ENCODE measurements around the gene CRACR2A.

CRACR2A gene

DNA sequence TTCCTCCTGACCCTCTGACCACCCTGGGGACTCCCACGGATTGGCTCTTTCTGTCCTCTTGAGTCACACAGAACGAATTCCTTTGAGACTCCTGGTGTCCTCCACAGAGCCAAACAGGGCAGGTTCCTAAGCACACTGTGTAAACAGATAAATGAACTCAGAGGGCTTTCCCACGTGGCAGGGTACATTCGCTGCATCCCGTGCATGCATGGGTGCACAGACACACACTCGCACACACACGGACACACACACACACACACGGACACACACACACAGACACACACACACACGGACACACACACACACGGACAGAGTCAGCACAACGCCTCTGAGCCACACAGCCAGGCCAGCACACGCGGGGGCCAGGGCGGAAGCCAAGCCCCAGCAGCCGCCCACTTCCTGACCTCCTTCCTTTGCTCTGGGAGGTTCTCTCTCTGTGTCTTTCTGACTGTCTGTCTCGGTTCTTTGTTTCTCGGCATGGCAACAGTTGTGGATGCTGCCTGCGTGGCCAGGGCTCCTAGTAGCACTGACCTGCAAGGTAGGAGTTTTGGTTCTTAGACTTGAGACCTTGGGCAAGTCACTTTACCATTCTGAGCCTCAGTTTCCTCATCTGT is 706 bp downstream of the CRACR2A start:
- peak; percentile 45 to 58 for DNase-seq (ENCODE audit: low read depth in 2 of 2)

GRCh38 chr12:3751151-3752095 is 1.5 kb downstream of the CRACR2A start:
- no peak for DNase-seq (ENCODE audit: low read depth in 2 of 2)

GRCh38 chr12:3750616-3751015 is 2.3 kb downstream of the CRACR2A start:
- DNase-seq (ENCODE audit: low read depth in 2 of 2): no peak

DNA sequence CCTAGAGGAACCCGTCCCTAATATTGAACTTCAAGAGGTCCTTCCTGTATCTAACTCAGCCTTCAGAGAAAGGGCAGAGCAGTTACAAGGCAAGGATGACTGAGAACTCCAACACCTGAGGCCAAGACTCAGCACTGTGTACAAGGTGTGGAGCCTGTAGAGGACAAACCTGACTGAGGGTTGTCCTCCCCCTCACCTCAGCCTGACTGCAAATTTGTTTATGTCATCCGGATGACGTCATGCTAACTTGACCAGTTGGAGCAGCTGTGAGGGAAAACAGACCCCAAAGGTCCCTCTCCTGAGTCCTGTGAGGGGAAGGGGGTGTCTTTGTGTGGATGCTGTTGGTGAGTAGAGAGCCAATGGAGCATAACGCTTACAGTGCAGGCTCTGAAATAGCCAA is 4.3 kb downstream of the CRACR2A start:
- no peak for DNase-seq (ENCODE audit: low read depth in 2 of 2)

DNA sequence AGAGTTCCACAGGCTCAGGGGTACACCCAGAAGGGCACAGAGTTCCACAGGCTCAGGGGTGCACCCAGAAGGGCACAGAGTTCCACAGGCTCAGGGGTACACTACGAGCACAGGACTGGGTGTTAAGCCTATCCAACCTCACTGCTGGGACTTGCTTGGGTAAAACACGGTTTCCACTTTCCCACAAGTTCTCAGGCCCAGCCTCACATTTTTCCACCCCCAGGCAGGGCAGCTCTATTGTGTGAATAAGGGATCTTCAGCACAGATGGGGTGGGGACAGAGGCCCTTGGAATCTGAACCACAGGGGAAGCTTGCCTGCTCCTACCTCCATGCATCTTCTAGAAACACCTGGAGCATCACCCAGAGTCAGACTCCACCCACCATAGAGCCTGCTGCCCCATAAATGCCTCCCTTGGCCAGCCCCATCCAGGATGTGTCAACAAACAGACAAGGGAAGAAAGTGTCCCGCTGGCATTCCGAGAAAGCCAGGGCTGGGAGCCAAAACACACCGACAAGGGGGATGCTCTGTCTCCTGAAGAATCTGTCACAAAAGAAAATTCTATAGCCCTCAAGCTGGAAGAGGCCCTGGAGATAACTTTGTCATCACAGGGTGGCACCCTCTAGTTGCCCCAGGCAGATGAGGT is 4.8 kb downstream of the CRACR2A start:
- no peak for DNase-seq (ENCODE audit: low read depth in 2 of 2)

DNA sequence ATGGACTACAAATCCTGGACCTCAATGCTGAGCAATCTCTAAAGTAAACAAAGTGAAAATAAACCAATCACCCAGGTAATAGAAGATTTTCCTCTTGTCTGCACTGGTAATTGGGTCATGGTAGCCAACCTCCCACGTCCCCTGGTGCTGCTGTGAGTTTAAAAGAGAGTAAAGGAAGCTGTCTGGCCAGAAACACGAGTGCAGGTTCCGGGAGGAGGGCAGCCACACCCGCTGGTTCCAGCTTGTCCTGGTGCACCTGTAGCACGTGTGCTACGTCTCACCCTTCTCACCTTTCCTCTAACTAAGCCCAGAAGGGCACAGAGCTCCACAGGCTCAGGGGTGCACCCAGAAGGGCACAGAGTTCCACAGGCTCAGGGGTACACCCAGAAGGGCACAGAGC is 5.4 kb downstream of the CRACR2A start:
- DNase-seq (ENCODE audit: low read depth in 2 of 2): no peak

DNA sequence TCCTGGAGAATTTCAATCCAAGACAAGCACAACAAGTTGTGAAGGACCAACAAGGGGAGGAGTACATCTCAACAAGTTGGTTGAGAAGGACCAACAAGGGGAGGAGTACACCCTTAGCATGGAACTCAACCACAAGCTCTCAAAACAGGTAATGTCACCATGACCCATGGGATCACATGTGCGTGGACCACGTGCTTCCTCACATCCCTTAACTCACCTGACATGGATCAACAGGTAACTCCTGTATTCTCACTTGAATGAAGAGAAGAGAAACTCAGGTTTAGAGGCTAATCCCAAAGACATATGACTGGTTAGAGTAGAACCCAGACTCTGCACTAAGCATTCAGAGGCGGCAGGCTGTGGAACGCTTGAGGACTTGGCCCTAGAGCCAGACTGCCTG is 6.2 kb downstream of the CRACR2A start:
- no peak for DNase-seq (ENCODE audit: low read depth in 2 of 2)

DNA sequence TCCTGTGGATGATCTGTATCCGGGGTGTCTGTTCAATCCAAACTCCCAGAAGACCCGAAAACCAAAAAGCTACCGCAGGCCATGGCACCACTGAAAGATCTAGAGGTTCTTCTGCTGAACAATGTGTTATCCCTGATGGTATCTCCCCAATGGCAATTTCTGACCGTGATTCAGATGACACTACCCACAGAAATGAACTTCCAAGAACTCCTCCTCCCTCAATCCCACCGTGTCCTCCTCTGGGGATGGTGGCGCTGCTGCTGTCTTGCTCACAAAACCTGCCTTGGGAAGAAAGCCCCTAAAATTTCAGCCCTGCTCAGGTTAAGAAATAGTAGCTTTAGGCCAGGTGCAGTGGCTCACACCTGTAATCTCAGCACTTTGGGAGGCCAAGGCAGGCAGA is 7.8 kb downstream of the CRACR2A start:
- DNase-seq (ENCODE audit: low read depth in 2 of 2): no peak

DNA sequence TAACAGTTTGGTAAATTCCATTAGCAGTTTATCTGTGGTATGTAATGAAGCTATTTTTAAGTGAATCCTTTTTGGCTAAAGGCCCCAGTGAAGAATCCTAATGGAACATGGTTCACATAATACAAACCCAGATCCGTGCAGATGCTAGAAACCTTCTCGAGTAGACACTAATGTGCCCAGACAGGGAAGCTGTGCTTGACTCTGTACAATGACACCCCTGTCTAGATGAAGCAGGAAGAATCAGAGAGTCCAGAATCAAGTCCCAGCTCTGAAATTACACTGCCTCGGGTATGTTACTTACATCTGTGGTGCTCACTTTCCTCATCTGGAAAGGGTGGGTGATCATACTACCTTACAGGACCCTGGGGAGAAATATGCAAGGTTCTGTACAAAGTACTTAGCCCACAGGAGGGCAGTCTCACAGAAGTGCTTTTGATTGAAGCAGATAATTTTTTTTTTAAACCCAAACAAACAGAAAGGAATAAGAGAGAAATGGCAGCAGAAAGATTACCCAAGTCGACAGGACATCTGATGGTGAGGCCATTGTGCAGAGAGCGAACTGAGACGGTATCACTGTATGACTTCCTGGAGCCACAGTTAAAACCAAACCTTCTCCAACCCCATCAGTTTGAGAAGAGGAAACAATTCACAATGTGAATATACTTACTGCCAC is 8.5 kb downstream of the CRACR2A start:
- DNase-seq (ENCODE audit: low read depth in 2 of 2): no peak

DNA sequence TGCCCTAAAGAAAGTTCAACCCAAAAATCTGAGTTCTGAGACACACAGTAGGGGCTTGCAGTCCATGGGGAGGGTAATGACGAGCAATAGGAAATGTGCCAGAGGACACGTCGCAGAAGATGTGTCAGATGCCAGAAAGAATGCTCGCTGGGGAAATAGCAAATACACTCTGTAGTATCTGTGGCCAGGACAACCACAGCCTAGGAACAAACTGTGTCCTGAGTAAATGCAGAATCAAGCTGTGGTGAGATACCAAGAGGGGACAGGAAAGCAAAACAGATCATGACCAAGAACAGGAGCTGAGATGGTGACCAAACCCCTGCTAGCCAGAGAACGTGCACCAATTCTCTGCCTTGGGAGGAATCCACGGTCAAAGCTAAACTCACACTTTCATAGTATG is 9.1 kb downstream of the CRACR2A start:
- no peak for DNase-seq (ENCODE audit: low read depth in 2 of 2)

DNA sequence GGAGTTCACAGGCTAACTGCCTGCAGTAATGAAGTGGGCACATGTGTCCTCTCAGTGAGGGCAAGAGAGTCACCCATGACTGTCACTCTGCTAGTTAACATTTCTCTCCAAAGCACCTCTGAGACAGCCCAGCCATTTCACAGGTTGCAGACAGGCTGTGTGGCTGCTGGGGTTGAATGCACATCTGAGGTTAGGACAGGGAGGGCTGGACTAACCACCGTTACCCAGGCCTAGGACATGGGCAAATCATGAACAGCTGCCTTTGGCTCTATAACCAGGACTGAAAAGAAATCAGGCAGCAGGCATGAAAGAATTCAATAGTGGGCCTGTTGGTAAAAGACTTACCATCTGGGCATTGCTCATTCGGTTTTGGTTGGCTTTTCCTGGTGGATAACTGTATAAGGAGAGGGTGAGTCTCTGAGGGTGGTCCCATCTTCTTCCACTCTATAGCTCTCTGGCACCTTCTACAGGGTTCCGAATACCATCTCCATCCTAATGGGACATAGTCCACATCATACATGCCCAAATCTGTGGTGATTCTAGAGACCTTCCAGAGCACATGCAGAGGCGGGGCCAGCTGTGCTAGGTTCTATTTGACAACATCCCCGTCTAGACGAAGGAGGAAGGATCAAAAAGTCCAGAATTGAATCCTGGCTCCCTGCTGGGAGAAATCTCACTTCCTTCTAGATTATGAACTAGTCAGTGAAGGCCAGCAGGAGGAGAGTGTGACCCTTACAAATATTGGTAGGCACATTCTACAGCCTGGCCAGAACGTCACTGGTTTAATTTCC is 10.8 kb downstream of the CRACR2A start:
- DNase-seq (ENCODE audit: low read depth in 2 of 2): no peak

- no peak for DNase-seq (ENCODE audit: low read depth in 2 of 2)
Observed at GRCh38 chr12:3740480-3741231, 12.3 kb downstream of the CRACR2A start.

DNA sequence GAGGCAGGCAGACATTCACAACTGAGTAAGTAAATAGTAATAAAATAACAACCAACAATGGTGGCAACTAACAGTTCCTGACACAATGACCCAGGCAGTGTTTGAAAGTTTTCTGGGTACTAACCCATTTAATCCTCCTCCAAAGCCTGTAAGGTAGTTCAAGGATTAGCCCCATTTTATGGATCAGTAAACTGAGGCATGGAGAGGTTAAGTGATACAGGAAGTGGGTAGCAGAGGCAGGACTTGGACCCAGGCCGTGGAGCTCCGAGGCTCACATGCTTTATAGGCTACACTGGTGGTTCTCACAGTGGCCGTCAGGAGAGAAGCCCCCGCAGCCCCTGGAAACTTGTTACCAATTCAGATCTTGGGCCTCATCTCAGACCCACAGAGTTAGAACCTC is 17.5 kb downstream of the CRACR2A start:
- DNase-seq (ENCODE audit: low read depth in 2 of 2): no peak

- no peak for DNase-seq (ENCODE audit: low read depth in 2 of 2)
Observed at GRCh38 chr12:3732901-3733300, 20.0 kb downstream of the CRACR2A start.

- no peak for DNase-seq (ENCODE audit: low read depth in 2 of 2)
Observed at GRCh38 chr12:3730111-3730510, 22.8 kb downstream of the CRACR2A start.

DNA sequence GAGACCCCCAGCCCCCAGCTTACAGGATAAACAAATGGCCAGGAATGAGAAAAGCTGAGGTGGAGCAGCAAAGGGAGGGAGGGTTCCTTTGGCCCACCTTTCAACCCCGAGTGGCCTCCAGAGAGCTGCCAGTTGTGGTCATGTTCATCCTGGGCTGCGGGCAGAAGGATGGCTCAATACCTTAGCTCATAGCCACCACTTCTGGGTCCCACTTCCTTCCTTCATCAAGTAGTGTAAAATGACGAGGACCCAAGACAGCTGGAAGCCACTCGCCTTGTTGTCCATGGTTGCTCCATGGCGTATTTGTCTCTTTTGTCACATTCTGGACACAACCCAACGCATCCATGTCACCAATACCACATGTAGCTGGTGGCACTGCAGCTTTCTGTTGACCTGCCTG is 24.2 kb downstream of the CRACR2A start:
- no peak for DNase-seq (ENCODE audit: low read depth in 2 of 2)

DNA sequence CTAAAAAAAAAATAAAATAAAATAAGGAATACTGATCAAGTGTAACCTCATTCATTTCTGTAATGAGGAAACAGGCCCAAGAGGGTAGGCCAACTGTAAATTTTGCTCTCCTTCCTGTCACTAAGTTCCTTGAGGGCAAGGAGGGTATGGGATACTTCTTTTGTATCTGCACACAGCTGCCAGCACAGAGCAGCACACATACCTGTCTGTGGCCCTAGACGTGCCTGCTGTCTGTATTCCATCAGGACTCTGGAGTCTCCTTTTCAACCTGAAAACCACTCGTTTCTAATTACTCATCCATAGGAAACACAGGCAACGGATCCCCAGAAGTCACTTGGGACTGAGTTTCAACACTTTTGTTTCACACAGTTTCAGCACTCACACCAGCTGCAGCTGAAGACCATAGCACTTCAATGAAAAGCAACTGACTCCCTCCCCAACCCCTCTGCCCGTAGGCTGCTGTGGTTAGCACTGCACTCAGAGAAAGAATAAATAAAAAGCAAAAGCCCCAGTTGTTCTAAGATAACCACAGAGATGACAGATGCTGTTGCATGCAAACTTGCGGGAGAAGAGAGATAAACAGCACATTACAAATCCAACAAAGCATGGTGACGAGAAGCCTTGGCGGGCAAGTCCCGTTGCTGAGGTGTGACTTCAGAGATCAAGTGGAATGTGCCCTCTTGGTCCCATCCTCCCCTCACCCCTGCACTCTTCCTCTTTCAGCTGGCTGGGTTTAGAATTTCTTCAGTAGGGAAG is 24.9 kb downstream of the CRACR2A start:
- DNase-seq (ENCODE audit: low read depth in 2 of 2): no peak

- no peak for DNase-seq (ENCODE audit: low read depth in 2 of 2)
Observed at GRCh38 chr12:3727354-3727753, 25.6 kb downstream of the CRACR2A start.

GRCh38 chr12:3726456-3726855 is 26.5 kb downstream of the CRACR2A start:
- no peak for DNase-seq (ENCODE audit: low read depth in 2 of 2)

Measured in stimulated activated CD4-positive, alpha-beta T cell treated with anti-CD3 and anti-CD28 coated beads, Interleukin-1b, Interleukin-23, amount 100 ng/mL, for 4 hours (primary cell).